ENCODE data around the gene LDLRAD1. TPM values are rescaled to one million over a fixed set of nuclear protein-coding genes. Genes with fewer than 3 reads are reported as not detected.

The LDLRAD1 gene
- total and polyA plus RNA-seq, 2 experiments from 2014 or later: not detected

DNA sequence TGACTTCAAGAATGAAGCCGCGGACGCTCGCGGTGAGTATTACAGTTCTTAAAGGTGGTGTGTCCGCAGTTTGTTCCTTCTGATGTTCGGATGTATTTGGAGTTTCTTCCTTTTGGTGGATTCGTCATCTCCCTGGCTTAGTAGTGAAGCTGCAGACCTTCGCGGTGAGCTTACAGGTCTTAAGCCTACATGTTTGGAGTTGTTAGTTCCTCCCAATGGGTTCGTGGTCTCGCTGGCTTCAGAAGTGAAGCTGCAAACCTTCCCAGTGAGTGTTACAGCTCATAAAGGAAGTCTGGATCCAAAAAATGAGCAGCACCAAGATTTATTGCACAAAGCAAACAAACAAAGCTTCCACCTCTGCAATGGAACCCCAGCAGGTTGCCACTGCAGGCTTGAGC lies 14.7 kb downstream of the LDLRAD1 start:
- H3K27me3 ChIP-seq: no peaks in the 10 kb centered on the region
- H3K36me3 ChIP-seq: no peaks in the 10 kb centered on the region
- TF ChIP-seq, protein P1, sequence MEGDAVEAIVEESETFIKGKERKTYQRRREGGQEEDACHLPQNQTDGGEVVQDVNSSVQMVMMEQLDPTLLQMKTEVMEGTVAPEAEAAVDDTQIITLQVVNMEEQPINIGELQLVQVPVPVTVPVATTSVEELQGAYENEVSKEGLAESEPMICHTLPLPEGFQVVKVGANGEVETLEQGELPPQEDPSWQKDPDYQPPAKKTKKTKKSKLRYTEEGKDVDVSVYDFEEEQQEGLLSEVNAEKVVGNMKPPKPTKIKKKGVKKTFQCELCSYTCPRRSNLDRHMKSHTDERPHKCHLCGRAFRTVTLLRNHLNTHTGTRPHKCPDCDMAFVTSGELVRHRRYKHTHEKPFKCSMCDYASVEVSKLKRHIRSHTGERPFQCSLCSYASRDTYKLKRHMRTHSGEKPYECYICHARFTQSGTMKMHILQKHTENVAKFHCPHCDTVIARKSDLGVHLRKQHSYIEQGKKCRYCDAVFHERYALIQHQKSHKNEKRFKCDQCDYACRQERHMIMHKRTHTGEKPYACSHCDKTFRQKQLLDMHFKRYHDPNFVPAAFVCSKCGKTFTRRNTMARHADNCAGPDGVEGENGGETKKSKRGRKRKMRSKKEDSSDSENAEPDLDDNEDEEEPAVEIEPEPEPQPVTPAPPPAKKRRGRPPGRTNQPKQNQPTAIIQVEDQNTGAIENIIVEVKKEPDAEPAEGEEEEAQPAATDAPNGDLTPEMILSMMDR (IDR thresholded peaks at IDR 0.05; ENCODE audit: low read depth, low read length): no peak
- no peak for DNase-seq (ENCODE audit: low read depth in 1 of 2, low spot score in 1 of 2)
- H3K4me3 ChIP-seq: no peak overlapping the region
- no peak overlapping the region for H3K27ac ChIP-seq
- no peaks in the 10 kb centered on the region for H3K4me1 ChIP-seq (ENCODE audit: low read depth)
- H3K9me3 ChIP-seq (ENCODE audit: low read depth): no peaks in the 10 kb centered on the region

DNA sequence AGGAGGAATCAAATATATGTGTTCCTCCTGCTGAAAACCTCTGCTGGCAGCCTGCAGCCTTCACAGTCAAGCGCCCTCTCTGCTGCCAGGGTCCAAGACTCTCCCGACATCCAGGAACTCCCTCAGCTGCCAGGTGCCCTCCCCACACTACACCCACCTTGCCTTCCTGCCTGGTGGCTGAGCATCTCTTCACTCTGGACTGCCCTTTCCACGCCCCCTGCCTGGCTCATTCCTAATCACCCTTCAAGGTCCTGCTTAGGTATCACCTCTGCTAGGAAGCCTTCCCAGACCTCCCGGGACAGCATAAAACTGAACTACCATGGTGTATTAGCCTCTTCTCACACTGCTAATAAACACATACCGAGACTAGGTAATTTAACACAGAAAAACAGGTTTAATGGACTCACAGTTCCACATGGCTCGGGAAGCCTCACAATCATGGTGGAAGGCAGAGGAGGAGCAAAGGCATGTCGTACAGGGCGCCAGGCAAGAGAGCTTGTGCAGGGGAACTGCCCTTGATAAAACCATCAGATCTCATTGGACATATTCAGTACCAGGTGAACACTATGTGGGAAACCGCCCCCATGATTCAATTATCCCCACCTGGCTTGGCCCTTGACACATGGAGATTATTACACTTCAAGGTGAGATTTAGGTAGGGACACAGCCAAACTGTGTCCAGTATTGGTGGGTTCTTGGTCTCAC lies 15.3 kb downstream of the LDLRAD1 start:
- Histone ChIP-seq H3K4me3 (no peak overlapping the region), H3K4me1 (ENCODE audit: low read depth) (no peaks in the 10 kb centered on the region), H3K27me3 (no peaks in the 10 kb centered on the region), H3K27ac (no peak overlapping the region), H3K9me3 (ENCODE audit: low read depth) (no peaks in the 10 kb centered on the region), H3K36me3 (no peaks in the 10 kb centered on the region)
- TF ChIP-seq, protein P1 (IDR thresholded peaks at IDR 0.05; ENCODE audit: low read depth, low read length): no peak
- no peak for DNase-seq (ENCODE audit: low read depth in 1 of 2, low spot score in 1 of 2)

DNA sequence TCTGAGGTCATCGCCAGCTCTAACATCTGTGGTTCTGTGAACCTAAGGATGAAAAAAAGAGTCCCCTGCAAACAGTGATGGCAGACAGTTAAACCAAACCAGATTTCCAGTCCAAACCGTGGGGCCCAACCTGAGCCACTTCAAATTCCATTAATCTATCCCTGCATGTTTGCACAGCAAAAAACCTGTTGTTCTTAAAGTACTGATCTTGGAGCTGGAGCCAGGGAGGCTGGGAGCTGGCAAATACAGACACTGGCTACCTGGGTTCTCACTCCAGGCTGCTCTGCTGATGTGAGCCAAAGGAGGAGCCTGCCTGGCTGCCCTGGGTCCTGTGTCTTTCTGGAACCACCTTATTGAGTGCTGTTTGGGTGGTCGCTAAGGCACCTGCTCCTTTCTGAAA lies 16.4 kb downstream of the LDLRAD1 start:
- TF ChIP-seq, protein P1 (IDR thresholded peaks at IDR 0.05; ENCODE audit: low read depth, low read length): no peak
- no peak overlapping the region for H3K4me3 ChIP-seq
- no peaks in the 10 kb centered on the region for H3K9me3 ChIP-seq (ENCODE audit: low read depth)
- no peaks in the 10 kb centered on the region for H3K27me3 ChIP-seq
- no peaks in the 10 kb centered on the region for H3K4me1 ChIP-seq (ENCODE audit: low read depth)
- H3K27ac ChIP-seq: no peak overlapping the region
- no peaks in the 10 kb centered on the region for H3K36me3 ChIP-seq
- DNase-seq (ENCODE audit: low read depth in 1 of 2, low spot score in 1 of 2): no peak

DNA sequence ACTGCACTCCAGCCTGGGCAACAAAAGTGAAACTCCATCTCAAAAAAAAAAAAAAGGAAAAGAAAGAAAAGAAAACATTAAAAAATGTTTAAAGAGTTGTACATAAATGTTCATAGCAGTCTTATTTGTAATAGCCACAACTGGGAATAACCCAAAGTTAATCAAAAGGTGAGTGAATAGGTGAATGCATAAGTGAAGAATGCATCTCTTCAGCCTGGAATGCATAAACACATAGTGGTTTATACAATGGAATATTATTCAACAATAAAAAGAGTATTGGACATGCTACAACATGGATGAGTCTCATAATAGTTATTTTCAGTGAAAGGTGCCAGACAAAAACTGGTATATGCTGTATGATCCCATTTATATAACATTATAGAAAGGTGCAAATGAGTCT lies 18.1 kb downstream of the LDLRAD1 start:
- H3K27me3 ChIP-seq: no peaks in the 10 kb centered on the region
- H3K27ac ChIP-seq: no peak overlapping the region
- H3K4me3 ChIP-seq: no peak overlapping the region
- TF ChIP-seq, protein P1 (IDR thresholded peaks at IDR 0.05; ENCODE audit: low read depth, low read length): no peak
- no peaks in the 10 kb centered on the region for H3K9me3 ChIP-seq (ENCODE audit: low read depth)
- no peaks in the 10 kb centered on the region for H3K4me1 ChIP-seq (ENCODE audit: low read depth)
- no peaks in the 10 kb centered on the region for H3K36me3 ChIP-seq
- DNase-seq (ENCODE audit: low read depth in 1 of 2, low spot score in 1 of 2): no peak

DNA sequence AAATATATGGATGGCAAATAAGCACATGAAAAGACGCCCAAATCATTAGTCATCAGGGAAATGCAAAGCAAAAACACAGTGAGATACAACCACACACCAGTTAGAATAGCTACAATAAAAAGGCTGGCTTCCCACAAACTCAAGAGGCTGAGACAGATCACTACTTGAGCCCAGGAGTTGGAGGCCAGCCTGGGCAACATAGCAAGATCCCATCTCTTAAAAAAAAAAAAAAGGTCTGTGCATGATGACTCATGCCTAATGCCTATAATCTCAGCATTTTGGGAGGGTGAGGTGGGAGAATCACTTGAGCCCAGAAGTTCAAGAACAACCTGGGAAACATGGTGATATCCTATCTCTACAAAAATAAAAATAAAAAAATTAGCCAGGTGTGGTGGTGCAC lies 19.8 kb downstream of the LDLRAD1 start:
- Histone ChIP-seq H3K4me1 (ENCODE audit: low read depth) (no peaks in the 10 kb centered on the region), H3K27me3 (no peaks in the 10 kb centered on the region), H3K27ac (no peak overlapping the region), H3K36me3 (no peaks in the 10 kb centered on the region), H3K9me3 (ENCODE audit: low read depth) (no peaks in the 10 kb centered on the region), H3K4me3 (no peak overlapping the region)
- TF ChIP-seq, protein P1 (IDR thresholded peaks at IDR 0.05; ENCODE audit: low read depth, low read length): no peak
- no peak for DNase-seq (ENCODE audit: low read depth in 1 of 2, low spot score in 1 of 2)
